Mucosa of descending colon (tissue), 3 donors: ENCODE results near the gene TOMM20. TPM values are rescaled to one million over a fixed set of nuclear protein-coding genes. Genes with fewer than 3 reads are reported as not detected.

ENCODE experiments used
- ATAC-seq: fragments of 200-7000 bp; cut with Tn5 transposase; one replicate; pipeline ENCODE4 v1.9.1; 2020; ENCODE audit warnings: mild to moderate bottlenecking, moderate library complexity
- DNase-seq, 3 donors: peaks; one replicate each; pipeline ENCODE4 v3.0.0-alpha.2; 2020
- H3K36me3 ChIP-seq: fragments of 200-600 bp; one replicate; pipeline ENCODE4 v1.8.0; 2021; ENCODE audit warnings: low read depth, mild to moderate bottlenecking
- H3K4me1 ChIP-seq: fragments of 200-600 bp; one replicate; pipeline ENCODE4 v1.8.0; 2021; ENCODE audit warnings: low read depth, mild to moderate bottlenecking
- H3K4me3 ChIP-seq: fragments of 200-600 bp; one replicate; pipeline ENCODE4 v1.8.0; 2021; ENCODE audit warnings: mild to moderate bottlenecking
- H3K9me3 ChIP-seq: fragments of 200-600 bp; one replicate; pipeline ENCODE4 v1.8.0; 2021; ENCODE audit warnings: mild to moderate bottlenecking
- CTCF ChIP-seq: fragments of 200-600 bp; IDR thresholded peaks from one replicate; pipeline ENCODE4 v1.8.0; 2022; ENCODE audit warnings: antibody characterized with exemption, mild to moderate bottlenecking
- intact Hi-C, 2 donors: fragments of 100-400 bp; cut with DNase I in 1 of 2; cut with micrococcal nuclease in 1 of 2; formaldehyde crosslinking; loops; one replicate each; pipeline versions ENCODE4 v1.11.0 to v1.11.1; 2022; cut with DNase I, micrococcal nuclease
- total RNA-seq, 3 donors: library from RNA; stranded (reverse); fragmentation: NEBNext Ultra II Directional in 2 of 3; extraction: Animal tissue kit (Norgen Biotek cat#: 25700) in 2 of 3; gene quantifications; one replicate each; pipeline versions ENCODE4 v1.2.1 to v1.2.4, GENCODE V29; 2021 to 2023
- donor health status: DM: no; HTN: no; CAD: no; lungs with moderate emphysema.
- donor health status: DM: no; HTN: no; CAD: no.
- donor health status: DM: no; HTN: yes; CAD: no.

TOMM20 gene
- total RNA-seq, 3 donors from 2014 or later: 81.2 to 110 (median 92.1) TPM

GRCh38 chr1:235112297-235113182 is 16.1 kb downstream of the TOMM20 start:
- H3K9me3 ChIP-seq: no peaks in the 10 kb centered on the region
- ATAC-seq (no peak), DNase-seq (no peak)
- TF ChIP-seq CTCF: no peak
- peaks cover 4% of the 10 kb centered on the region for H3K36me3 ChIP-seq
- H3K4me3 ChIP-seq: no peak overlapping the region
- H3K4me1 ChIP-seq: no peaks in the 10 kb centered on the region
- intact Hi-C loops: no loop called here

- H3K9me3 ChIP-seq: no peaks in the 10 kb centered on the region
- no peak overlapping the region for H3K4me3 ChIP-seq
- intact Hi-C loops: no loop called here
- no peak for DNase-seq
- no peaks in the 10 kb centered on the region for H3K4me1 ChIP-seq
- ATAC-seq: no peak
- TF ChIP-seq CTCF: no peak
- peaks cover 4% of the 10 kb centered on the region for H3K36me3 ChIP-seq
Measured at GRCh38 chr1:235111107-235111506, 17.5 kb downstream of the TOMM20 start.

GRCh38 chr1:235108876-235109275 is 19.8 kb downstream of the TOMM20 start:
- no peak for TF ChIP-seq CTCF
- H3K36me3 ChIP-seq: peaks cover 4% of the 10 kb centered on the region
- no peaks in the 10 kb centered on the region for H3K9me3 ChIP-seq
- H3K4me1 ChIP-seq: no peaks in the 10 kb centered on the region
- ATAC-seq (no peak), DNase-seq (no peak)
- intact Hi-C loops: loop anchor here in 1 of 2 donors (10.0 kb wide), 1 partner anchor 306 kb away; no protein-coding TSS in a partner anchor
- no peak overlapping the region for H3K4me3 ChIP-seq

GRCh38 chr1:235108185-235108593 is 20.4 kb downstream of the TOMM20 start:
- TF ChIP-seq CTCF: no peak
- ATAC-seq: no peak
- H3K4me1 ChIP-seq: no peaks in the 10 kb centered on the region
- intact Hi-C loops: loop anchor here in 1 of 2 donors (10.0 kb wide), 1 partner anchor 307 kb away; no protein-coding TSS in a partner anchor
- H3K4me3 ChIP-seq: no peak overlapping the region
- H3K9me3 ChIP-seq: no peaks in the 10 kb centered on the region
- peaks cover 4% of the 10 kb centered on the region for H3K36me3 ChIP-seq
- no peak for DNase-seq

GRCh38 chr1:235107368-235108184 is 21.1 kb downstream of the TOMM20 start:
- intact Hi-C loops: loop anchor here in 1 of 2 donors (10.0 kb wide), 1 partner anchor 307 kb away; no protein-coding TSS in a partner anchor

More at GRCh38 chr1:235107368-235108184, 21.1 kb downstream of the TOMM20 start:
- Histone ChIP-seq H3K9me3 (no peaks in the 10 kb centered on the region), H3K36me3 (peaks cover 4% of the 10 kb centered on the region), H3K4me3 (no peak overlapping the region), H3K4me1 (peaks cover 3% of the 10 kb centered on the region)
- ATAC-seq: no peak
- DNase-seq: no peak
- no peak for TF ChIP-seq CTCF
